Tibial nerve (tissue), 4 donors: ENCODE results near the gene DEF6.

Experiments
- CTCF ChIP-seq, 5 experiments: fragments of 200-600 bp in 3 of 5; fragments of 450-650 bp in 2 of 5; sonication (generic) in 3 of 5; IDR thresholded peaks; one replicate each; pipeline ENCODE4 v1.5.1; 2016 to 2019; ENCODE audit warnings: antibody characterized with exemption in 5 of 5, mild to moderate bottlenecking in 3 of 5, moderate library complexity in 2 of 5
- EP300 ChIP-seq, 2 donors: sonication (generic); formaldehyde crosslinking; IDR thresholded peaks; one replicate each; pipeline ENCODE4 v1.6.1; 2017; ENCODE audit warnings: antibody characterized with exemption in 2 of 2, mild to moderate bottlenecking in 1 of 2

- TF ChIP-seq CTCF (IDR thresholded peaks at IDR 0.05) (no peak), EP300 (IDR thresholded peaks at IDR 0.05) (no peak)
Observed at GRCh38 chr6:35291491-35291890, 6.1 kb upstream of the DEF6 start.
